K562 (cell line): Measurements from ENCODE around the gene ERRFI1. TPM values are rescaled to one million over a fixed set of nuclear protein-coding genes. Genes with fewer than 3 reads are reported as not detected.

Experiments
- ATAC-seq: fragments of 200-7000 bp; cut with Tn5 transposase; 3 replicates; pipeline ENCODE4 v1.9.1; 2020; ENCODE audit warnings: moderate library complexity
- BruUV-seq: library from RNA; stranded (reverse); fragments of 400-500 nt; replicated peaks from 2 replicates; lab custom pipeline; 2021; lab: Mats Ljungman, UMichigan
- CTCF ChIA-PET: fragments of 300-600 bp; formaldehyde crosslinking; extraction: SDS; loops from one replicate; lab custom pipeline; 2021; ENCODE audit warnings: low intra/inter-chr PET ratio; lab: Yijun Ruan, JAX
- POLR2A ChIA-PET: fragments of 300-600, 350-650 bp; sonication (Branson Sonifier 250); formaldehyde crosslinking; extraction: SDS; loops from one replicate; lab custom pipeline; 2021; ENCODE audit warnings: antibody characterized with exemption, inconsistent platforms; lab: Yijun Ruan, JAX
- DNase-seq, 4 experiments: peaks; one replicate each; pipeline versions ENCODE4 v3.0.0 to v3.0.0-alpha.2; 2011 to 2018; ENCODE audit warnings: low spot score in 3 of 4, mixed read lengths in 3 of 4; ENCODE audit errors: extremely low read depth in 1 of 4
- FAIRE-seq: peaks from 2 replicates; lab custom pipeline; 2011; peaks lifted over from hg19 to GRCh38; lab: Jason Lieb, UNC
- H2AFZ ChIP-seq: 2 replicates; pipeline ENCODE4 v1.6.0; 2011; ENCODE audit warnings: low read depth, low read length, control low read depth, inconsistent platforms
- H3K27ac ChIP-seq: fragments of 200-600 bp; 3 replicates; pipeline ENCODE4 v1.8.0; 2011; ENCODE audit warnings: low read depth, mild to moderate bottlenecking, control low read depth, inconsistent platforms, low read length, moderate library complexity, mixed read lengths; ENCODE audit errors: extremely low read depth
- H3K27me3 ChIP-seq, 2 experiments: fragments of 300-600 bp in 1 of 2; 2 replicates in 1 of 2; 3 replicates in 1 of 2; pipeline versions ENCODE4 v1.6.0 to v1.8.0; 2011; ENCODE audit warnings: inconsistent platforms in 2 of 2, low read length in 2 of 2, mild to moderate bottlenecking in 1 of 2, mixed read lengths in 1 of 2, moderate library complexity in 1 of 2; ENCODE audit not compliant: control insufficient read depth in 2 of 2, insufficient read depth in 2 of 2
- H3K36me3 ChIP-seq: fragments of 300-600 bp; 3 replicates; pipeline ENCODE4 v1.8.0; 2011; ENCODE audit warnings: mild to moderate bottlenecking, low read length, inconsistent platforms; ENCODE audit not compliant: control insufficient read depth, insufficient read depth
- H3K4me1 ChIP-seq, 2 experiments: fragments of 200-600 bp in 1 of 2; replicated peaks in 1 of 2; 2 replicates in 1 of 2; 3 replicates in 1 of 2; pipeline versions ENCODE4 v1.5.1 to v1.8.0; 2011; ENCODE audit warnings: inconsistent platforms in 2 of 2, low read length in 2 of 2, mild to moderate bottlenecking in 1 of 2, mixed read lengths in 1 of 2, moderate library complexity in 1 of 2; ENCODE audit not compliant: control insufficient read depth in 2 of 2, insufficient read depth in 2 of 2
- H3K4me2 ChIP-seq: 2 replicates; pipeline ENCODE4 v1.6.1; 2011; ENCODE audit warnings: low read length, control low read depth, inconsistent platforms, mixed read lengths; ENCODE audit not compliant: insufficient read depth
- H3K4me3 ChIP-seq: fragments of 200-600 bp; sonication (generic), shearing (Covaris generic); 2 replicates; pipeline ENCODE4 v1.5.1; 2016; ENCODE audit warnings: control low read depth, inconsistent platforms
- H3K79me2 ChIP-seq: fragments of 200-600 bp; 3 replicates; pipeline ENCODE4 v1.8.0; 2011; ENCODE audit warnings: low read length, inconsistent platforms; ENCODE audit not compliant: control insufficient read depth, insufficient read depth
- H3K9ac ChIP-seq, 2 experiments: 2 replicates each; pipeline versions ENCODE4 v1.6.0 to v1.6.1; 2011; ENCODE audit warnings: low read depth in 2 of 2, low read length in 2 of 2, control low read depth in 1 of 2, inconsistent platforms in 1 of 2, mild to moderate bottlenecking in 1 of 2, mixed read lengths in 1 of 2; ENCODE audit not compliant: insufficient read depth in 1 of 2
- H3K9me1 ChIP-seq: one replicate; pipeline ENCODE4 v1.6.0; 2011; ENCODE audit warnings: inconsistent platforms, mild to moderate bottlenecking, low read length, moderate library complexity; ENCODE audit not compliant: control insufficient read depth, insufficient read depth
- H3K9me3 ChIP-seq: replicated peaks from 2 replicates; pipeline ENCODE4 v1.5.1; 2011; ENCODE audit warnings: low read depth, low read length, inconsistent platforms; ENCODE audit not compliant: control insufficient read depth, insufficient read depth
- H4K20me1 ChIP-seq: replicated peaks from 2 replicates; pipeline ENCODE4 v1.6.1; 2011; ENCODE audit warnings: low read length, inconsistent platforms, mixed read lengths; ENCODE audit not compliant: control insufficient read depth, insufficient read depth
- CEBPB ChIP-seq: fragments of 450-650 bp; IDR thresholded peaks from 2 replicates; pipeline ENCODE4 v1.6.1; 2016; ENCODE audit warnings: missing genetic modification characterization, missing compliant biosample characterization
- GABPA ChIP-seq: fragments of 200-800 bp; sonication (Bioruptor generic); conservative IDR thresholded peaks from 2 replicates; pipeline ENCODE4 v1.6.1; 2016; ENCODE audit warnings: low read depth, missing genetic modification characterization, missing compliant biosample characterization
- HLTF ChIP-seq: fragments of 450-650 bp; IDR thresholded peaks from 2 replicates; pipeline ENCODE4 v1.6.1; 2016
- NONO ChIP-seq, 2 experiments: fragments of 200-400 bp in 1 of 2; fragments of 450-650 bp in 1 of 2; formaldehyde crosslinking in 1 of 2; IDR thresholded peaks; 2 replicates each; pipeline ENCODE4 v1.6.1; 2017; ENCODE audit warnings: low read depth in 2 of 2, mild to moderate bottlenecking in 2 of 2, moderate library complexity in 2 of 2, low read length in 1 of 2
- RBM22 ChIP-seq: fragments of 200-400 bp; formaldehyde crosslinking; IDR thresholded peaks from 2 replicates; pipeline ENCODE4 v1.6.1; 2018; ENCODE audit warnings: low read length, low read depth; ENCODE audit not compliant: poor library complexity, severe bottlenecking
- WGBS: fragments of 100-300 bp; shearing (Covaris generic); methylation state at CpG from one replicate; pipeline ENCODE4 v1.1.6; 2016; ENCODE audit warnings: low coverage, mixed read lengths; ENCODE audit not compliant: insufficient coverage; ENCODE audit errors: missing lambda C conversion rate; 5-methylcytosine and 5-hydroxymethylcytosine counted together
- in situ Hi-C: fragments of 300-500 bp; cut with MboI; formaldehyde crosslinking; loops from 4 replicates; pipeline ENCODE4 v1.15.0; 2018; ENCODE audit warnings: inconsistent platforms, mixed read lengths
- intact Hi-C: fragments of 100-400 bp; cut with micrococcal nuclease; formaldehyde crosslinking; loops from 2 replicates; pipeline ENCODE4 v1.14.2; 2022
- polyA plus RNA-seq, 8 experiments: library from polyadenylated mRNA; depleted of rRNA in 4 of 8; stranded (reverse) in 5 of 8; unstranded in 3 of 8; fragments of >200 nt; fragmentation: Nextera tagmentation in 2 of 8; fragmentation: Illumina TruSeq in 1 of 8; extraction: Ambion mirVana in 2 of 8; extraction: Trizol in 1 of 8; gene quantifications; 2 replicates each; pipeline versions ENCODE4 v1.2.1 to v1.2.3, GENCODE V29; 2011 to 2014; ENCODE audit warnings: inconsistent platforms in 1 of 8, missing spikeins in 1 of 8
- total RNA-seq, 7 experiments: library from RNA; depleted of rRNA in 6 of 7; stranded (reverse); fragments of >200 nt in 6 of 7; fragmentation: Illumina TruSeq in 2 of 7; extraction: Trizol in 2 of 7; gene quantifications; 2 replicates each; pipeline versions ENCODE4 v1.2.1 to v1.2.3, GENCODE V29; 2011 to 2021; ENCODE audit warnings: low replicate concordance in 1 of 7

The ERRFI1 gene
- total and polyA plus RNA-seq, 9 of the 15 experiments (the other 6 are each of a cell fraction or from before 2014, with no cell fraction given): 0.67 to 4.4 (median 1.1) TPM

- Histone ChIP-seq H3K79me2 (no peaks in the 10 kb centered on the region), H3K4me3 (no peak overlapping the region), H3K9ac (no peak overlapping the region), H3K36me3 (no peaks in the 10 kb centered on the region), H2AFZ (no peak overlapping the region), H3K9me3 (no peaks in the 10 kb centered on the region), H3K4me1 (no peaks in the 10 kb centered on the region; a peak in 1 of 5 replicates), H4K20me1 (no peaks in the 10 kb centered on the region), H3K9me1 (no peaks in the 10 kb centered on the region), H3K27ac (no peak overlapping the region), H3K4me2 (no peak overlapping the region), H3K27me3 (peaks cover 10 to 14% of the 10 kb centered on the region in 2 experiments; a peak in 3 of 5 replicates)
- no peak for DNase-seq
- BruUV-seq: no TSS peak
- ATAC-seq: no peak
- intact Hi-C loops (loop anchor here (5.0 kb wide), 1 partner anchor 202 kb away; no protein-coding TSS in a partner anchor), in situ Hi-C loops (no loop called here)
- 6% methylated on average over 4 of the region's 4 CpGs for WGBS
- ChIA-PET POLR2A (no interaction called here), CTCF (no interaction called here)
- FAIRE-seq: no peak
- no peak for TF ChIP-seq HLTF
- no peak for TF ChIP-seq NONO (IDR thresholded peaks at IDR 0.05; ENCODE audit: low read depth in 2 of 2, low read length in 1 of 2)
These were observed 9.2 kb upstream of the ERRFI1 start for GRCh38 chr1:8035289-8035688.

GRCh38 chr1:8033322-8033721 is 7.2 kb upstream of the ERRFI1 start:
- Histone ChIP-seq H3K79me2 (no peaks in the 10 kb centered on the region), H3K36me3 (no peaks in the 10 kb centered on the region), H3K9me1 (no peaks in the 10 kb centered on the region), H3K9ac (no peak overlapping the region), H4K20me1 (no peaks in the 10 kb centered on the region), H2AFZ (no peak overlapping the region), H3K9me3 (no peaks in the 10 kb centered on the region), H3K4me2 (no peak overlapping the region), H3K4me3 (no peak overlapping the region), H3K27ac (no peak overlapping the region), H3K27me3 (peaks cover 16 to 19% of the 10 kb centered on the region in 2 experiments; a peak in 3 of 5 replicates), H3K4me1 (no peaks in the 10 kb centered on the region; a peak in 1 of 5 replicates)
- TF ChIP-seq GABPA (tag) (peak; percentile 41; the same call in 1 of the 2 replicates), RBM22 (no peak), CEBPB (no peak)
- ChIA-PET CTCF (no interaction called here), POLR2A (interaction anchor here (1.2 kb wide), 1 partner anchor 893 kb away, joined by 3 read pairs; no protein-coding TSS in a partner anchor)
- DNase-seq (no peak), FAIRE-seq (no peak), ATAC-seq (no peak)
- BruUV-seq: no TSS peak
- in situ Hi-C loops (no loop called here), intact Hi-C loops (no loop called here)
- WGBS: 18% methylated on average over 6 of the region's 6 CpGs
